Stimulated activated naive CD4-positive, alpha-beta T cell (primary cell): ENCODE measurements around the gene DPP6.

ENCODE experiments used
- DNase-seq, 6 experiments: peaks; one replicate each; lab custom pipeline; 2025; lab: John Stamatoyannopoulos, UW

DPP6 gene

DNA sequence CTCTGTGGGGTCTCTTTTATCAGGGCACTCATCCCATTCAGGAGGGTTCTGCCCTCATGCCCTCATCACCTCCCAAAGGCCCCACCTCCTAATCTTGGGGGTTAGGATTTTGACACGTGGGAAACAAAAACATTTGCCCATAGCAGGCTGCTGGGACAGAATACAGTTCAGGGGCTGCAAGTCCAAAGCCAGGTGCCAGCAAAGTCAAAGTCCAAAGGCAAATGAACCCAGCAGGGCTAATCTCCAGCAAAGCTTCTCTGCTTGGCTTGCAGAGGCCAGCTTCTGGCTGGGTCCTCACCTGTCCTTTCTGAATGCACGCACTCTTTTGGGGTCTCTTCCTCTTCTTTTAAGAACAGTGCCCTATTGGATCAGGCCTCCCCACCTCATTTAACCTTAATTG, 359.9 kb downstream of the DPP6 start:
- DNase-seq: no peak

DNA sequence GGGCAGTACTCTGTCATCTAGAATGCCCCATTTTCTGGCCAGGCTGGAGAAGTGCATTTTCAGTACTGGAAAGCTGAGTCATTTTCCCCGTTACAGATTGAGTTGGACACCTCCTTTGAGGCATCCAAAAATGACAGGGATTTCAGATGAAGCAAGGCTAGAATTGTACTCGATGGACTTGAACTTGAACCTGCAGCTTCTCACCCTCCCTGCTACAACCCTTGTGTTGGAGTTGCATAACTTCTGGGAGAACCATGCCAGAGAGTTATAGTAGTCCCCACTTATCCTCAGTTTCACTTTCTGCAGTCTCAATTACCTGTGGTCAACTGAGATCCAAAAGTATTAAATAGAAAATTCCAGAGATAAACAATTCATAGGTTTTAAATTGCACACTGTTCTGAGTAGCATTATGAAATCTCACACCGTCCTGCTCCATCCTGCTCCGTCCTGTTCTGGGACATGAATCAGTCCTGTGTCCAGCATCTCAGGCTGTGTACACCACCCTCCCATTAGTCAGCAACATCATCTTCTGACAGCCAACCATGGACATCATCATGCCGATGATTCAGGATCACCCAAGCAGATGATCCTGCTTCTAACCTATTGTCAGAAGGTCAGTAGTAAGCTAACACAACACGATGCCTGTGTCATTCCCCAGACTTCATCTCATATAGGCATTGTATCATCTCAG, 363.7 kb downstream of the DPP6 start:
- no peak for DNase-seq

DNA sequence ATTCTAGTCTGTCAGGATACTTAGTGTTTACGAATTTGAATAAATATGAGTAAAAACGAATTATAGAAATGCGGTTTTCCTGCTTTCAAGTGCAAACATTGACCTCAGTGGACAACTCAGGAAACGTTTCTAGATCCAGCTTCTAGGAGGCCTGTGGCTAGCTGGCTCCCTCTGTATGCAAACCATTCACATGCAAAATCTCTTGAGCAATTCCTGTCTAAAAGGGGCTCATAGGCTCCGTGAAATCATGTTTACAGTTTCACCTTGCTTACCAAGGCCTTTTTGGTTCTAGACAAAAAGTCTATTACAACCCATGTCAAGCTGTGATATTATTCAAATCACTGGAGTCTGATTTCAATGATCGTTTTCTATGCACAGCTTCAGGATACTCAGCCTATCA, 364.5 kb downstream of the DPP6 start:
- no peak for DNase-seq

DNA sequence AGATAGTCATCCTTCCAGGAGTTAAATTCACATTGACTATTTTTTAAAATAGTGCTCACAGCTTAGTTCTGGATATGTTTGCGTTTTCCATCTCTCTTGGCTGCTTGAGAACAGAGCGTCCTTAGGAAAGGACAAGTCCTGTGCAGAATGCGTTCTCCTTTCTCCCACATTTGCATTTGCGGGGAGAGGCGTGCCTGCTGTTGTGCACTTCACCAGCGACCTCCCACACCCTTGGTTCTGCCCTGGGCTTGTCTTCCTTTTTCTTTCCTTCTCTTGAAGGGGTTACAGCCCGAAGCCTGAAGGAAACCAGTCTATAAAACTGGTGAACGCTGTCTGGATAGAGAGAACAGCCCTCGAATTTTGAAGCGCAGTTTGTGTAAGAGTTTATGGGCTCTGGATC, 367.1 kb downstream of the DPP6 start:
- no peak for DNase-seq

DNA sequence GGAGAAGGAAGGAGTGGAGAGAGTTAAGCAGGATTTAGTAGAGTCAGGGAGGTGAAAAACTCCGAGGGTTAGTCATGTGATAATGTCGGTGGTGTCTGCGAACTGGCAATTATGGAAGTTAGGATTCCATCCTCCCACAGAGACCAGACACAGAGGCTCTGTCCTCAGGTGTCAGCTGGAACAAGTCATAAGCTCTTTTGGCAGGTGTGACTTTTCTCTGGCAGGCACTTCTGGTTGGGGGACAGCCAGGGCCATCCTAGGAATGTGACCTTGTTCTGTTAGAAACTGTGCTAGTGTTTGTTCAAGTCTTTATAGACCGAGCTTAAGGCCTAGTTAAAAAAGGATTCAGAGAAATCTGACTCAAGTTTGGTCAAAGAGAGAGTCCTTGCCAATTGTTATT, 371.0 kb downstream of the DPP6 start:
- DNase-seq: no peak

DNA sequence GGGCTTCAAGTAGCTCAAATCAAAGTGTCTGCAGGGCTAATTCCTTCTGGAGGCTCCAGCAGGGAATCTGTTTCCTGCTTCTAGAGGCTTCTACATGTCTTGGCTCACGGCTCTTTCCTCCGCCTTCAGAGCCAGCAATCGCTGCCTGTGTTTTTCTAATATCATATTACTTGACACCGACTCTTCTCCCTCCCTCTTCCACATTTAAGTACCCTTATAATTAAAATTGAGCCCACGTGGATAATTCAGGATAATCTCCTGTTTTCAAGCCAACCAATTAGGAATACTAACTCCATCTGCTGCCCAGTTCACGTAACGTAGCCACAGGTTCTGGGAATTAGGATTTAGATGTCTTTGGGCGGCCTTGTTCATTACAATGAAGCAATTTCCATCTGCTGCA, 372.2 kb downstream of the DPP6 start:
- no peak for DNase-seq

DNA sequence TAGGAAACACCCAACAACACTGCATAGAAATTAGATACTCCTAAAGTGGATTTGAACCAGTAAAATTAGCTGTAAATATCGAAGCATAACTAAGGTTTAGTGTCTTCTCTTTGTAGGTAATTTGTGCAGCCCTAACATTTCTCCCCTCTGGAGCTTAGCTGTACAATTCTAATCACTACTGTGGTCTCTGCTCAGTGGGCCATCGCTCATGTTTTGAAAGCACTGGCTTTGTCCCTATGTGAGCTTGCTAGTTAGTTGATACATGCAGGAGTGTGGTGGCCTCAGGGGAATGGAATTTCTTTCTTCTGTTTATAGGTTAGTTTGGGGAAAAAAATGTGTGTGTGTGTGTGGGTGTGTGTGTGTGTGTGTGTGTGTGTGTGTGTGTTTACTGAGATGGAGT, 373.1 kb downstream of the DPP6 start:
- no peak for DNase-seq

DNA sequence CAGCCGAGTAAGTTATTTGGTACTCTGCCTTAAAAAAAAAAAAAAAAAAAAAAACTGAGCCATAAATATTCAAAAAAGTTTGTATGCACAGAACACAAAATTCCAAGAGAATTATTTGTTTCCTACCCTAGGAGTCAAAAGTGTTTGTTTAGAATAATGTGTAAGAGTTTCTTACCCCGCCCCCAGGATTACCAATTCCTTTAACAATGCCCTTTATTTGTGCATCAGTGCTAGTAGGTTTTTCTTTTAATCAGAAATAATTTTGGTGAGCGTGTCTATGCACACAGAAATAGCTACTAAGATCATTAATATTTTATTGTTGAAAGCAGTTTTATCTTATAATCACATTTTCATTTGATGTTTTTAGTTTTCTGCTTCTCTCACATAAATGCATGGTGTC, 374.6 kb downstream of the DPP6 start:
- DNase-seq: no peak

DNA sequence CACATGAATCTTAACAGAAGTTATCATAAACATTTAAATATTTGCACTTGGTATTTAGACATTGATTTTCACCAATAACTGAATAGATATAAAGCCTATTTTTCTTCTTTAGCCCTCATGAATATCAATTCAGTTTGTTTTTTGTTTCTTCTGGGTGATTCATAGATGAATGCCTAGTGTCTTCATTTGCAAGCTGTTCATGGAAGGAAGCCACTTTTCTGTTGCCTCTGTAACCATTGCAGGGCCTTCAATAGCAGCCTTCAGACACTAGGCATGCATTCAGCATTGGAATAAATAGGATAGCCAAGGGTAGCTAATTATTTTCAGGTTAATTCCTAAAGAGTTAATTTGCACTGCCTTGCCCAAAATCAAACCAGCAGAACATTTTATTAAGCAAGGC, 375.3 kb downstream of the DPP6 start:
- DNase-seq: no peak

DNA sequence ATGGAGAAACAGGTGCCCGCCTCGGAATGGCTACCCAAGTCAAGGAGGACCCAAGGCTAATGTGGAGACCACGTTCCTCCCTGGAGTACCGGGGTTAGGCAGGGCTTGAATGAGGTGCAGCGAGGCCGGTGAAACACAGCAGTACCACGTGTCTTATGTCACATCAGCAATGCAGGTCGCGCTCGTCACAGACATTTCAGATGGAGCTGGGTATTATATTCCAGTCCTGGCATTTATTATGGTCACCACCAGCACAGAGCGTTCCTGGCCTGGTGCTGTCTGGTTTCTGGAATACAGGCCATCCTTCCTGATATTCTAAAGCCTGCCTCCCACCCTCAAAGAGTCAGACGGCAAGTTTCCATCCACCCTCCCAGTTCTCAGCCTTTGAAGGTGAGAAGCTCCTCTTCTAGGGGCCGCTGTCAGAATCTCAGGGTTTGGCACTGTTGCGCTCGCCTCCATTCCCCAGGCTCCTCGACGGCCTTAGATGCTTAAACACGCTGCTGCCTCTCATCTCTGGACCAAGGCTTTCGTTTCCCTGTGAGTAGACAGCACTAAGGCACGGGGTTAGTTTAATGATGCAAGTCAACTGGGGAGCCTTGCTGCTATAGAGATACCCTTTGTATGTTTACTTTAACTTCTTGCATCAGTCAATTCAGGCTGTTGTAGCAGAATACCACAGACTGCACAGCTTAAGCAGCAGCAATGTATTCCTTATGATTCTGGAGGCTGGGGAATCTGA, 377.6 kb downstream of the DPP6 start:
- no peak for DNase-seq

DNA sequence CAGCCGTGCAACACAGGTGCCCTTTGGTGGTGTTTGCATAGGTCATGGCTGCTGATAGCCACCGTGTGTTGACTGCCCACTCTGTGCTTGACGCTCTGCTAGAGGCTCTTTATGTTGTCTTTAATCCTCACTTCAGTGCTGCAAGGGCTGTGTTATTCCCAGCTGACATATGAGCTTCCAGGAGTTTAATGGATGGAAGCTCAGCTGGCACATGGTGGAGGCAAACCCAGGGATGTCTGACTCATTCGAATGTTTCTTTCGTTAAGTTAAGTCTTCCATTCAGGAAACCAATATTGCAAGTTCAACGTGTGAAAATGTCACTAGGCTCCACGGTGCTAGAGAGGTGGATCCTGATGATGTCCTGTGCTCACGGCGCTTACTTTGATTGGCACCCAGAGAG, 378.4 kb downstream of the DPP6 start:
- DNase-seq: no peak

DNA sequence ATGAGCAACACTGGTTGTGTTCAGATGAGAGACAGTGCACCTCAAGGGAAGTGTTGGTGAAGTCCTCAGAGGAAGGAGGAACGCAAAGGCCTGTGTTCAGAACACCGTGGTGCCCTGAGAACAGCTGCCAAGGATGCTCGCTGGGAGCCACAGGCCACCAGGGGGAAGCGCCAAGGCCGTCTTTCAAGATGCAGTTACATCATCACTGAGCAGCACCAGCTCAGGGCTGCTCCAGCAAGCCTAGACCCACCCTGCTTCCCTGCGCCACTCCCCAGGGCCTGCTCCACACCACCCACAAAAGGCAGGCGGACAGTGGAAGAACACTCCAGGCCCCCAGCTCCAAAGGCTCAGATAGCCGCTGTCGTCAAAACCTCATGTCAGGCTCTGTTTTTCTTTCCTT, 378.8 kb downstream of the DPP6 start:
- no peak for DNase-seq

DNA sequence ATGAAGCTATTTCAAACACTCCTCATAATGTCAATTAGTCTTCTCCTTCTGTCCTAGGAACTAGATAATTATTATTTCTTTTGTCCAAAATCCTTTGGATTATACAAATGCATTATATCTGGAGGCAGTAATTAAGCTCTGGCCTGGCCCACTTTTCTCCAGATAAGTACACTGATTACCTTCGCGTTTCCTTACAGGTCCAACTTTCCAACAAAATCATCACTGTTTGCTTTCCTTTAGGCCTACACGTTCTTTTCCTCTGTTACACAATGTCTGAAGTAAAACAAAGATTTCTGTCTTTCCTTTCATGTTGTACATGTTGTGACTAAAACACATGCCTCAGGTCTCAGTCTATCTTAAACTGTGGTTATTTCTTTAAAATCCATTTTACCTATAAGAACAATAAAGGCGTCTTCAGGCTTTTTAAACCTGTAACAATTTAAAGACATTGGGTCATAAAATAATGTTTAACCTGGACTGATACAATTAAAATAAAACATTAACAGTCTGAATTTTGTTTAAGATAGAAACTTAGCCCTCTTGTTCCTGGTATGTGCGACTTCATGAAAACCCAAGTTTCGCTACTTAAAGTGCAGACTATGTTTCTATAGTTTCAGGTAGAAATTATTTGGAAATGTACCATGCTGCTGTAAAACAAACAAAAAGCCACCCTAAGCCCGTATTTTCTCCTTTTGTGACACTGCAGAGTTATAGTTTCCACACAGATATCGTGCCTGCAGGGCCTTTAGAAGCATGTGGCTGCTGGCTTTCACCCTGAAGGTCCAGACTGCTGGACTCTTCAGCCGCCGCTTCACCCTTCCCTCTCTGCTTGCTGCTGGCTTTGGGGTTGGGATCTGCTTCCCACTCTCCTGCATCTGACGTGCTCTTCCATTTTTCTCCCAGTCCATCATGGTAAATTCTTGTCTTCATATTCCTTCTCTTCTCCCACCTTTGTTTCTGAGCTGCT, 381.7 kb downstream of the DPP6 start:
- DNase-seq: no peak

DNA sequence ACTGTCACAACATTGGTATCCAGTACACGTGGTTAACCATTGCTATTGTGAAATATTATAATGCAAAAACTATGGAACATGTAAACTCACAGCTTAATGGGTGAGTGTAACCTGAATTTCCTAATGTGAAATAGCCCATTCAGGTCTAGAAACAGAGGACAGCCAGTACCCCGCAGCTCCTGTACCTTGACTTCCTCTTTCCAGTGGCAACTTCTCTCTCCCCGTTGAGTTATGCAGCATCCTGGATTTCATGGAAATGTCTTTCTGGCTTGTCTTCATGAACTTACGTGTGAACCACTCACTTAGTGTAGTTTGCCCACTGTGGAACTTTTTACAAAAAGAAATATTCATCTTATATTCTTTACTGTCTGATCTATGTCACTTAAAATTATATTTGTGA, 384.4 kb downstream of the DPP6 start:
- no peak for DNase-seq

DNA sequence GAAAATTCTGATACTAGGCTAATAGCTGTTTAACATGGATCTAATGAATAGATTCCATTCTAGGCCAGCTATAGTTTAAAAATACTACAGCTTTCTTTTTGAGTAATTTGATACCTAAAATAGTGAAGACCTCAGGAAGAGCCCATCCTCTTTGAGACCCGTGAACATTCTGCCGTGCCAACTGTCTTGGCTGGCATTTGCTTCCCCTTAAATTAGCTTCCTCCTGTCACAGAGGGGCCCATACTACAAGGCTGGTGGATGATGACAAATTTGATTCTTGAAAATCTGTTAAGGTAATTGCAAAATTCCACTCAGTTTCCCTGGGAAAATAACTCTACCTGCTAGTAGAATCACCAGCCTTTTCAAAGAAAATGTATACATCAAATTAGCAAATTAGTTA, 385.0 kb downstream of the DPP6 start:
- no peak for DNase-seq

DNA sequence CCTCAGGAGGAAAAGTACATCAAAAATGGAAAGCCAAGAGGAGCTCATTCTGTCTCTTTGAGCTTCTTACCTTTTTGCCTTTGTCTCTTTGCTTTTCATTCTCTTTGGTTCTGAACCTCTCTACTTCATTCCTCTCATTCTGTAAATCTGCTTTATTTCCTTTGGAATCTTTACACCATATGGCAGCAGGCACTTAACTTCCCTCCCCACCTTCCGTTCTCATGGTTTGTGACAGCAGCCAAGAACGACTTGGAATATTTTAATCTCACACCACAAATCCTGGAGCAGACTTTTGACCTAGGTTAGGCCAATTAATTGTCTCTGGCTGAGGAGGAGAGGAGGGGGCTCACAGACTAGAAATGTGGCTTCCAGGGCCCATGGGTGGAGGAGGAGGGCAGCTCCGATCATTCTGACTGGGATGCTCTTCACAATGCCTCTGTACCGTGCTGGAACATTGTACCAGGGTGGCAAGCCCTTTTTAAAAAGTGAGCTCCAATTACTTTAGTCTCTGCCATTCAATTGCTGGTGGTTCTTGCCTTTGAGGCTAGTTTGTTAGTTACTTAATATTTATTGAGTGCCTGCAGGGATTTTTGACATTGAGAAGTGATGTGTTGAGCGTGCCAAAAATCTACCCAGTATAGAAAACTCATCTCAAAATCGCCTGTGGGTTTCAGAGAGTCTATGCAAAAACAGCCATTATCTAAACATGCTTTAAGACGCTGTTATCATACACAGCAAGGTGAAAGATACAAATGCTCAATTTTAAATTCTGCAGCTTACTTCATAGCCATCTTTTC, 386.6 kb downstream of the DPP6 start:
- no peak for DNase-seq

DNA sequence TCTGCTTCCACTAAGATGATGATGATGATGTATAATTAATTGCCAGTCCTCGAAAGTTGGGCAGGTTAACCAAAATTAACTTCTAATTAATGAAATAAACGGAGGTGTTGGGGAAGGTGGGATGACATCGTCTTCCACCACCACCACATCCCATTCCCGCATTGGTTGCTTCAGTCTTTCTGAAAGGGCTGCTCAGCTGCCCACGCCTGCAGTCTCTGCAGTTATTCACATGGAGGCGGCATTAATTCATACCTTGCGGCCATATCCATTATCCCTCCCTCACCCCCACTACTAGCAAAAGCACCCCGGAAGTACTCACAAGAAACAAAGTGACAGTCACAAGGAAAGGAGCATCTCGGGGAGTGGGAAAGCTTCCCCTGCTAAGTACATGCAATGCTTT, 387.9 kb downstream of the DPP6 start:
- no peak for DNase-seq

DNA sequence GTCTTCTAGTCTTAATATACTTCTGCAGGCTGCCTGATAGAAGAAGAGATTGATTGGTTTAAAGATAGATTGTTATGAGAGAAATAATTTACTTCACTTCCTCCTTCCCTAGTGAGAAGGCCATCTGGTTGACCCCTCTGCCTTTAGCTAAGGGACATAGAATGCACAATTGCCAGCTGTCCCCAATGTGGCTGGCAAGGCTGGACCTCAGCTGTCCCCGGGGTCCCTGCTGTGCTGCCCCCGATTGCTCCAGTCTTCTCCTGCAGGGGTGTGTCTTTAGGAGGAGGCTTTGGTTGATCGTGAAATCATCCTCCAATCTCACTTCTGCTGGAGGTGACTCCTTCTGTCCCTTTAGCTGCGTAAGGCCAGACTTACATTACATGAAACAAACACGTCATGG, 388.5 kb downstream of the DPP6 start:
- DNase-seq: no peak

DNA sequence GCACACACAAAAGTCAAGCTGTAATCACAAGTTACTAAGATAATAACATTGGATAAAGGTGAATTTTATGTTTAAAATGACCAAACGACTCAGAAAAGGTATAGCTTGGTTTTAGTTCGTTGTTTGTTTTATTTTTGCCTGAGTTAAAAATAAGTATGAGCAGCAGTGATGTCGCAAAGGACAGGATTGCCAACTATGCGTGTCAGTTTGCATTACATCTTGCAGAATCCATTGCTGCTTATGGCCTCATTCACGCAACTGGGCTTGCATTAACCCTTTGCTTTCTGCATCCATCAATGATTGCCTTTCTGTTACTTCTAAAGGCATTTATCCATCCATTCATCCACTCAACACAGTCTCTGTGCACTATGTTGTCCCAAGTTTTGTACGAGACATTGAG, 389.6 kb downstream of the DPP6 start:
- no peak for DNase-seq

DNA sequence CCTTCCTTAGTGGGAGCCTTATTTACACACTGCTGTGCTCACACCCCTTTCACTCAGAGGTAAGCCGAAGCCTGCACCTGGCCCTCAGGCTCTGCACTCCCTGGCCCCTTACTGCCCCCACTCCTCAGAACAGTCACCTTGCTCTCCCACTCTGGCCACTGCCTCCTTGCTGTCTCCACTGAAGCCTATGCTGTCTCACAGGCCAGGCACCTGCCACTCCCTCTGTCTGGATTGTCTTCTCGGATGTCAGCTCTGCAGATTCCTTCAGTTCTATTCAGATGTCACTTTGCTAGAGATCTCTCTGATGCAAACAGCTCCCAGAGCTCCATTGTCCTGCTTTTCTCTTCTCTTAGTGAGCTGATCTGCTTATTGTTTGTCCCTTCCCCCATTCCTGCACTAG, 390.7 kb downstream of the DPP6 start:
- no peak for DNase-seq

DNA sequence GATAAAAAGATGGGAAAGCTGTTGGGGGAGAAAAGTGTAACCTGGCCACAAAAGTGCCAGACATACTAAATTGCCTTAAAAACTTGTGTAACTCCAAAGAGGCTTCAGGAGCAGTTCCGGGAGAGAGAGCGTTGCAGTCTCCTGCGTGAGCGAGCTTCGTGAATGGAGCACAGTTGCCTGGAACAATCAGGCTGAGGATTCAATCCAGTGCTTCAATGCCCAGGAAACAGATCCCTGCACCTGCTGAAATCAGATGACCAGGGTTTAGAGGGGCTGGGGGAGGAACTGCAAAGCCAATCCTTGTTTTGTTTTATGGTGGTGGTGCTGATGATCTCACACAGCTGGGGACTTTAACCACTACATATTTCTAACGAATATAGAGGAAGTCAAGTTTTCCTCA, 398.3 kb downstream of the DPP6 start:
- no peak for DNase-seq
